ENCODE data around the gene ZDHHC9.

Gene ZDHHC9

GRCh38 chrX:129754056-129755024 is 89.3 kb downstream of the ZDHHC9 start:
- Histone ChIP-seq H3K9ac (ENCODE audit: low read depth, low read length) (no peak overlapping the region), H3K4me1 (ENCODE audit: control insufficient read depth, insufficient read depth, low read length) (no peaks in the 10 kb centered on the region), H3K4me3 (ENCODE audit: low read depth, low read length) (no peak overlapping the region), H3K27me3 (ENCODE audit: control insufficient read depth, insufficient read depth, low read length) (no peaks in the 10 kb centered on the region), H3K9me3 (ENCODE audit: control insufficient read depth, insufficient read depth, low read length) (no peaks in the 10 kb centered on the region), H3K36me3 (ENCODE audit: control insufficient read depth, insufficient read depth, low read length) (no peaks in the 10 kb centered on the region)

Measured in iPS-15b (cell line).